Activated T-helper 1 cell treated with anti-CD3 and anti-CD28 coated beads, Interleukin-12 subunit alpha, Interleukin-12 subunit beta, Interleukin-2, Interleukin-4 antibody, amounts not matched to agents 30 ng/mL and 10 ng/mL and 1 ng/mL, durations not matched to agents 14 hours and 24 hours and 36 hours (primary cell): ENCODE results near the gene BICRAL. TPM values are rescaled to one million over a fixed set of nuclear protein-coding genes. Genes with fewer than 3 reads are reported as not detected.

Source experiments
- DNase-seq: peaks from one replicate; pipeline ENCODE4 v3.0.0; 2021; ENCODE audit warnings: low spot score
- H3K27ac Mint-ChIP-seq: one replicate; pipeline ENCODE4 v1.8.0; 2021; ENCODE audit warnings: mild to moderate bottlenecking, mixed read lengths
- H3K27me3 Mint-ChIP-seq: one replicate; pipeline ENCODE4 v1.8.0; 2022; ENCODE audit warnings: mild to moderate bottlenecking, moderate library complexity, mixed read lengths; ENCODE audit not compliant: insufficient read depth
- H3K36me3 Mint-ChIP-seq: one replicate; pipeline ENCODE4 v1.8.0; 2021; ENCODE audit warnings: low read depth, mixed read lengths
- H3K4me1 Mint-ChIP-seq: one replicate; pipeline ENCODE4 v1.8.0; 2021; ENCODE audit warnings: low read depth, mixed read lengths
- H3K4me3 Mint-ChIP-seq: one replicate; pipeline ENCODE4 v1.8.0; 2021; ENCODE audit warnings: mild to moderate bottlenecking, moderate library complexity, mixed read lengths
- H3K9me3 Mint-ChIP-seq: one replicate; pipeline ENCODE4 v1.8.0; 2021; ENCODE audit warnings: mixed read lengths
- intact Hi-C: fragments of 100-400 bp; cut with micrococcal nuclease; formaldehyde crosslinking; loops from one replicate; pipeline ENCODE4 v1.15.1; 2024
- total RNA-seq: library from RNA; stranded (reverse); gene quantifications from 2 replicates; pipeline ENCODE4 v1.2.3, GENCODE V29; 2022

BICRAL gene
- total RNA-seq, 1 donor from 2014 or later: 14.2 TPM

GRCh38 chr6:42904467-42904866 is 122.6 kb downstream of the BICRAL start:
- H3K4me1 Mint-ChIP-seq: peaks cover 13% of the 10 kb centered on the region
- no peaks in the 10 kb centered on the region for H3K27me3 Mint-ChIP-seq
- no peak overlapping the region for H3K27ac Mint-ChIP-seq
- no peak for DNase-seq
- H3K36me3 Mint-ChIP-seq: no peaks in the 10 kb centered on the region
- H3K4me3 Mint-ChIP-seq: no peak overlapping the region
- intact Hi-C loops: loop anchor here (5.0 kb wide), 1 partner anchor 58 kb away; the partner anchor contains the start of gene GNMT
- H3K9me3 Mint-ChIP-seq: no peaks in the 10 kb centered on the region

GRCh38 chr6:42907336-42907735 is 125.5 kb downstream of the BICRAL start:
- intact Hi-C loops: no loop called here
- H3K9me3 Mint-ChIP-seq: no peaks in the 10 kb centered on the region
- H3K4me1 Mint-ChIP-seq: peaks cover 1% of the 10 kb centered on the region
- H3K36me3 Mint-ChIP-seq: no peaks in the 10 kb centered on the region
- peaks cover 9% of the 10 kb centered on the region for H3K27me3 Mint-ChIP-seq
- no peak overlapping the region for H3K4me3 Mint-ChIP-seq
- DNase-seq: no peak
- no peak overlapping the region for H3K27ac Mint-ChIP-seq

GRCh38 chr6:42909835-42910234 is 128.0 kb downstream of the BICRAL start:
- Mint-ChIP-seq H3K27ac (no peak overlapping the region), H3K4me3 (no peak overlapping the region), H3K9me3 (no peaks in the 10 kb centered on the region), H3K36me3 (no peaks in the 10 kb centered on the region), H3K27me3 (peaks cover 23% of the 10 kb centered on the region), H3K4me1 (no peaks in the 10 kb centered on the region)
- DNase-seq: no peak
- intact Hi-C loops: no loop called here

GRCh38 chr6:42911171-42912021 is 129.5 kb downstream of the BICRAL start:
- Mint-ChIP-seq H3K9me3 (no peaks in the 10 kb centered on the region), H3K4me1 (no peaks in the 10 kb centered on the region), H3K36me3 (no peaks in the 10 kb centered on the region), H3K4me3 (no peak overlapping the region), H3K27ac (no peak overlapping the region), H3K27me3 (peaks cover 28% of the 10 kb centered on the region)
- intact Hi-C loops: no loop called here
- DNase-seq: no peak

- H3K4me1 Mint-ChIP-seq: no peaks in the 10 kb centered on the region
- no peak overlapping the region for H3K27ac Mint-ChIP-seq
Observed at GRCh38 chr6:42914546-42914945, 132.7 kb downstream of the BICRAL start.

GRCh38 chr6:42915732-42916131 is 133.9 kb downstream of the BICRAL start, which contains the start of gene PTCRA:
Gene PTCRA, plus strand, starts transcription at chr6:42916053. Its CDS starts 17 bp downstream, at chr6:42916070.
- Mint-ChIP-seq H3K4me1 (no peaks in the 10 kb centered on the region), H3K4me3 (no peak within 1 kb of the TSS), H3K27me3 (peaks cover 28% of the 10 kb centered on the region), H3K9me3 (no peaks in the 10 kb centered on the region), H3K27ac (no peak within 1 kb of the TSS), H3K36me3 (no peaks in the 10 kb centered on the region)
- intact Hi-C loops: no loop called here
- no peak for DNase-seq

More at GRCh38 chr6:42914546-42914945, 132.7 kb downstream of the BICRAL start:
- H3K36me3 Mint-ChIP-seq: no peaks in the 10 kb centered on the region
- H3K4me3 Mint-ChIP-seq: no peak overlapping the region
- no peaks in the 10 kb centered on the region for H3K9me3 Mint-ChIP-seq
- intact Hi-C loops: no loop called here
- DNase-seq: no peak
- H3K27me3 Mint-ChIP-seq: peaks cover 28% of the 10 kb centered on the region

- H3K27ac Mint-ChIP-seq: no peak overlapping the region
- DNase-seq: no peak
- H3K27me3 Mint-ChIP-seq: peaks cover 23% of the 10 kb centered on the region
- intact Hi-C loops: no loop called here
- H3K36me3 Mint-ChIP-seq: no peaks in the 10 kb centered on the region
- H3K4me3 Mint-ChIP-seq: no peak overlapping the region
- H3K4me1 Mint-ChIP-seq: no peaks in the 10 kb centered on the region
- H3K9me3 Mint-ChIP-seq: no peaks in the 10 kb centered on the region
Observed at GRCh38 chr6:42916288-42916687, 134.4 kb downstream of the BICRAL start.

Other genes with a start within 250 kb of the BICRAL start
- 26.8 and 28.1 TPM in 2 replicates for gene UBR2, start 218.0 kb upstream of the BICRAL start, total RNA-seq
- not detected in 2 replicates for gene PRPH2, start 59.5 kb upstream of the BICRAL start, total RNA-seq
- 20.1 and 22.3 TPM in 2 replicates for gene TBCC, start 35.9 kb upstream of the BICRAL start, total RNA-seq
- gene RPL7L1, start 97.6 kb downstream of the BICRAL start, total RNA-seq: 179 TPM in 2 replicates
- gene PTCRA, start 134.0 kb downstream of the BICRAL start, total RNA-seq: not detected in 2 replicates
- 47.2 and 49.2 TPM in 2 replicates for gene CNPY3, start 147.4 kb downstream of the BICRAL start, total RNA-seq
- gene GNMT, start 178.7 kb downstream of the BICRAL start, total RNA-seq: 0.54 and 0.60 TPM in 2 replicates
- 20.9 TPM in 2 replicates for gene PEX6, start 197.1 kb downstream of the BICRAL start, total RNA-seq
- gene PPP2R5D, start 202.5 kb downstream of the BICRAL start, total RNA-seq: 52.1 and 53.4 TPM in 2 replicates
- gene MEA1, start 231.9 kb downstream of the BICRAL start, total RNA-seq: 89.3 and 92.7 TPM in 2 replicates
- 76.6 and 77.0 TPM in 2 replicates for gene KLHDC3, start 232.2 kb downstream of the BICRAL start, total RNA-seq
- gene RRP36, start 239.6 kb downstream of the BICRAL start, total RNA-seq: 86.1 and 89.9 TPM in 2 replicates